ENCODE data around the gene BZW2. TPM values are rescaled to one million over a fixed set of nuclear protein-coding genes. Genes with fewer than 3 reads are reported as not detected.

The BZW2 gene
- 100 to 1,000 TPM in 3 of 4 donors, 10 to 100 TPM in 1; 86.6 to 145 (median 123) TPM for total RNA-seq

GRCh38 chr7:16645593-16646471 is at the start of gene BZW2, which contains the start of gene ANKMY2:
TSS of gene BZW2 (plus strand) at chr7:16646181. CDS start at chr7:16665444, 19,263 bp downstream.
TSS of gene ANKMY2 (minus strand) at chr7:16645754. CDS start at chr7:16645573, 181 bp downstream.
- TF ChIP-seq CTCF (IDR thresholded peaks at IDR 0.05 in 4 of 5, conservative IDR thresholded peaks at IDR 0.05 in 1 of 5) (peak in 2 of 5 experiments; percentile 12 to 15), POLR2A (IDR thresholded peaks at IDR 0.05) (peak; percentile 95 to 97)
- H3K27ac ChIP-seq, result peak within 1 kb of the TSS; percentile 94 to 98 (median 96)
- DNase-seq, result peak; percentile 93 to 96
- H3K36me3 ChIP-seq, result no peaks in the 10 kb centered on the region
- H3K4me3 ChIP-seq, result peak within 1 kb of the TSS; percentile 82 to 97 (median 91)
- H3K4me1 ChIP-seq, result peaks cover 73 to 74% of the 10 kb centered on the region in 2 donors
- ATAC-seq, result peak; percentile 83 to 84
- no peaks in the 10 kb centered on the region for H3K27me3 ChIP-seq
- in situ Hi-C loops (cut with MboI; ENCODE audit: low sequenced_read_pairs in 4 of 4) (no loop called here), intact Hi-C loops (cut with DNase I; ENCODE audit: low total_unique reads) (no loop called here)
- no peaks in the 10 kb centered on the region for H3K9me3 ChIP-seq

GRCh38 chr7:16598015-16598414 is 48.0 kb upstream of the BZW2 start:
- Histone ChIP-seq H3K4me3 (no peak overlapping the region), H3K36me3 (peaks cover 0 to 28% of the 10 kb centered on the region in 2 donors), H3K9me3 (no peaks in the 10 kb centered on the region), H3K27ac (no peak overlapping the region), H3K4me1 (no peaks in the 10 kb centered on the region), H3K27me3 (no peaks in the 10 kb centered on the region)
- no peak for ATAC-seq
- TF ChIP-seq POLR2A (IDR thresholded peaks at IDR 0.05) (no peak), CTCF (IDR thresholded peaks at IDR 0.05 in 4 of 5, conservative IDR thresholded peaks at IDR 0.05 in 1 of 5) (no peak)
- no peak for DNase-seq
- intact Hi-C loops (cut with DNase I; ENCODE audit: low total_unique reads), result no loop called here
- in situ Hi-C loops (cut with MboI; ENCODE audit: low sequenced_read_pairs in 4 of 4), result loop anchor here in 1 of 4 donors (25.0 kb wide), 1 partner anchor 314 kb away; no protein-coding TSS in a partner anchor

- Histone ChIP-seq H3K27me3 (no peaks in the 10 kb centered on the region), H3K36me3 (peaks cover 0 to 42% of the 10 kb centered on the region in 2 donors), H3K4me3 (no peak overlapping the region), H3K9me3 (no peaks in the 10 kb centered on the region), H3K27ac (no peak overlapping the region), H3K4me1 (no peaks in the 10 kb centered on the region)
- in situ Hi-C loops (cut with MboI; ENCODE audit: low sequenced_read_pairs in 4 of 4), result loop anchor here (10.0 to 25.0 kb wide), 2 partner anchors 312 to 315 kb away; no protein-coding TSS in a partner anchor
- intact Hi-C loops (cut with DNase I; ENCODE audit: low total_unique reads), result no loop called here
- ATAC-seq, result no peak
- no peak for DNase-seq
- TF ChIP-seq POLR2A (IDR thresholded peaks at IDR 0.05) (no peak), CTCF (IDR thresholded peaks at IDR 0.05 in 4 of 5, conservative IDR thresholded peaks at IDR 0.05 in 1 of 5) (no peak)
Observed at GRCh38 chr7:16599860-16600259, 46.1 kb upstream of the BZW2 start.

- in situ Hi-C loops (cut with MboI; ENCODE audit: low sequenced_read_pairs in 4 of 4), result loop anchor here in 3 of 4 donors (10.0 to 25.0 kb wide), 2 partner anchors 309 to 311 kb away; no protein-coding TSS in a partner anchor
- Histone ChIP-seq H3K27me3 (no peaks in the 10 kb centered on the region), H3K9me3 (no peaks in the 10 kb centered on the region), H3K4me1 (no peaks in the 10 kb centered on the region), H3K27ac (no peak overlapping the region), H3K36me3 (peaks cover 0 to 59% of the 10 kb centered on the region in 2 donors), H3K4me3 (no peak overlapping the region)
- ATAC-seq (no peak), DNase-seq (no peak)
- no peak for TF ChIP-seq POLR2A (IDR thresholded peaks at IDR 0.05)
- intact Hi-C loops (cut with DNase I; ENCODE audit: low total_unique reads), result loop anchor here (1.0 kb wide), 1 partner anchor 315 kb away; no protein-coding TSS in a partner anchor
Observed at GRCh38 chr7:16603633-16604032, 42.3 kb upstream of the BZW2 start.

- H3K27ac ChIP-seq, result no peak overlapping the region
- no peaks in the 10 kb centered on the region for H3K27me3 ChIP-seq
- TF ChIP-seq POLR2A (IDR thresholded peaks at IDR 0.05) (no peak), CTCF (IDR thresholded peaks at IDR 0.05 in 4 of 5, conservative IDR thresholded peaks at IDR 0.05 in 1 of 5) (peak in 3 of 5 experiments; percentile 5 to 47 (median 15))
- ATAC-seq (no peak), DNase-seq (no peak)
- no peaks in the 10 kb centered on the region for H3K9me3 ChIP-seq
- no peak overlapping the region for H3K4me3 ChIP-seq
- in situ Hi-C loops (cut with MboI; ENCODE audit: low sequenced_read_pairs in 4 of 4), result loop anchor here in 3 of 4 donors (10.0 to 25.0 kb wide), 2 partner anchors 308 to 311 kb away; no protein-coding TSS in a partner anchor
- peaks cover 0 to 63% of the 10 kb centered on the region in 2 donors for H3K36me3 ChIP-seq
- H3K4me1 ChIP-seq, result no peaks in the 10 kb centered on the region
- intact Hi-C loops (cut with DNase I; ENCODE audit: low total_unique reads), result loop anchor here (1.0 kb wide), 1 partner anchor 314 kb away; no protein-coding TSS in a partner anchor
Observed at GRCh38 chr7:16604054-16604453, 41.9 kb upstream of the BZW2 start.
